ENCODE measurements around the gene IRF7. TPM values are rescaled to one million over a fixed set of nuclear protein-coding genes. Genes with fewer than 3 reads are reported as not detected.

The IRF7 gene
- total RNA-seq, 1 donor from 2014 or later: 6.7 TPM

DNA sequence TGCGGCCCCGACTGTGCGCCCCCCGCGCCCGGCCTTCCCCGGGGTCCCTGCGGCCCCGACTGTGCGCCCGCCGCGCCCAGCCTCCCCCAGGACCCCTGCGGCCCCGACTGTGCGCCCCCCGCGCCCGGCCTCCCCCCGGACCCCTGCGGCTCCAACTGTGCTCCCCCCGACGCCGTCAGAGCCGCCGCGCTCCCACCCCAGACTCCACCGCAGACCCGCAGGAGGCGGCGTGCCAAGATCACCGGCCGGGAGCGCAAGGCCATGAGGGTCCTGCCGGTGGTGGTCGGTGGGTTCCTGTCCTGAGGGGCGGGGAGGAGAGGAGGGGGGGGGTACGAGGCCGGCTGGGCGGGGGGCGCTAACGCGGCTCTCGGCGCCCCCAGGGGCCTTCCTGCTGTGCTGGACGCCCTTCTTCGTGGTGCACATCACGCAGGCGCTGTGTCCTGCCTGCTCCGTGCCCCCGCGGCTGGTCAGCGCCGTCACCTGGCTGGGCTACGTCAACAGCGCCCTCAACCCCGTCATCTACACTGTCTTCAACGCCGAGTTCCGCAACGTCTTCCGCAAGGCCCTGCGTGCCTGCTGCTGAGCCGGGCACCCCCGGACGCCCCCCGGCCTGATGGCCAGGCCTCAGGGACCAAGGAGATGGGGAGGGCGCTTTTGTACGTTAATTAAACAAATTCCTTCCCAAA is 24.4 kb upstream of the IRF7 start:
- DNase-seq (ENCODE audit: low read depth in 2 of 2): no peak

DNA sequence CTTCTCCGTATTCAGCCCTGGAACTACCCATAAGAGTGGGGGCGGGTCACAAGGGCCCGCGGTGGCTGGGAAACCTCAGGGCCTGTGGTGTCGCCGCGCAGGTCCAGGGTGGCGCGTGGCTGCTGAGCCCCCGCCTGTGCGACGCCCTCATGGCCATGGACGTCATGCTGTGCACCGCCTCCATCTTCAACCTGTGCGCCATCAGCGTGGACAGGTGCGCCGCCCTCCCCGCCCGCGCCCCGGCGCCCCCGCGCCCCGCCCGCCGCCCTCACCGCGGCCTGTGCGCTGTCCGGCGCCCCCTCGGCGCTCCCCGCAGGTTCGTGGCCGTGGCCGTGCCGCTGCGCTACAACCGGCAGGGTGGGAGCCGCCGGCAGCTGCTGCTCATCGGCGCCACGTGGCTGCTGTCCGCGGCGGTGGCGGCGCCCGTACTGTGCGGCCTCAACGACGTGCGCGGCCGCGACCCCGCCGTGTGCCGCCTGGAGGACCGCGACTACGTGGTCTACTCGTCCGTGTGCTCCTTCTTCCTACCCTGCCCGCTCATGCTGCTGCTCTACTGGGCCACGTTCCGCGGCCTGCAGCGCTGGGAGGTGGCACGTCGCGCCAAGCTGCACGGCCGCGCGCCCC is 23.7 kb upstream of the IRF7 start:
- no peak for DNase-seq (ENCODE audit: low read depth in 2 of 2)

DNA sequence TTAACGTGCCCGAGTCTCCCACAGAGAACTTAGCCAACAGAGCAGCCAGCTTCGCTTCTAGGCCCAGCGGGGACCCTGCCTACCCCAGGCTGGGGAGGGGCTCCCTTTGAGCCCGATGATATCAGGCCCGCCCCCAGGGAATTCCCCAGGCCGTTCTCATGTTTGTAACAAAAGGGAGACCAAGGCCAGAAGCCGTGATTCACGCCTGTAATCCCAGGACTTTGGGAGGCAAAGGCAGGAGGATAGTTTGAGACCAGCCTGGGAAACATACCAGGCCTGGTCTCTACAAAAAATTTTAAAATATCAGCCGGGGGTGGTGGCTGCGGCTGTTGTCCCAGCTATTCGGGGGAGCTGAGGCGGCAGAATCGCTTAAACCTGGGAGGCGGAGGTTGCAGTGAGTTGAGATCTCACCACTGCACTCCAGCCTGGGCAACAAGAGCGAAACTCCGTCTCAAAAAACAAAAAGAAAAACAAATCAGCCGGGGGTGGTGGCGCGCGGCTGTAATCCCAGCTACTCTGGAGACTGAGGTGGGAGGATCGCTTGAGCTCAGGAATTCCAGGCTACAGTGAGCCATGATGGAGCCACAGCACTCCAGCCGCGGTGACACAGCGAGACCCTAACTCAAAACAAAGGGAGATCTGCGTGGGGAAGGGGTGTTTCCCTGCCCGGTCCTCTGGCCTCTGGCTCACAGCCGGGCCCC is 23.0 kb upstream of the IRF7 start:
- DNase-seq (ENCODE audit: low read depth in 2 of 2): peak in 1 of 2 donors; percentile 40

DNA sequence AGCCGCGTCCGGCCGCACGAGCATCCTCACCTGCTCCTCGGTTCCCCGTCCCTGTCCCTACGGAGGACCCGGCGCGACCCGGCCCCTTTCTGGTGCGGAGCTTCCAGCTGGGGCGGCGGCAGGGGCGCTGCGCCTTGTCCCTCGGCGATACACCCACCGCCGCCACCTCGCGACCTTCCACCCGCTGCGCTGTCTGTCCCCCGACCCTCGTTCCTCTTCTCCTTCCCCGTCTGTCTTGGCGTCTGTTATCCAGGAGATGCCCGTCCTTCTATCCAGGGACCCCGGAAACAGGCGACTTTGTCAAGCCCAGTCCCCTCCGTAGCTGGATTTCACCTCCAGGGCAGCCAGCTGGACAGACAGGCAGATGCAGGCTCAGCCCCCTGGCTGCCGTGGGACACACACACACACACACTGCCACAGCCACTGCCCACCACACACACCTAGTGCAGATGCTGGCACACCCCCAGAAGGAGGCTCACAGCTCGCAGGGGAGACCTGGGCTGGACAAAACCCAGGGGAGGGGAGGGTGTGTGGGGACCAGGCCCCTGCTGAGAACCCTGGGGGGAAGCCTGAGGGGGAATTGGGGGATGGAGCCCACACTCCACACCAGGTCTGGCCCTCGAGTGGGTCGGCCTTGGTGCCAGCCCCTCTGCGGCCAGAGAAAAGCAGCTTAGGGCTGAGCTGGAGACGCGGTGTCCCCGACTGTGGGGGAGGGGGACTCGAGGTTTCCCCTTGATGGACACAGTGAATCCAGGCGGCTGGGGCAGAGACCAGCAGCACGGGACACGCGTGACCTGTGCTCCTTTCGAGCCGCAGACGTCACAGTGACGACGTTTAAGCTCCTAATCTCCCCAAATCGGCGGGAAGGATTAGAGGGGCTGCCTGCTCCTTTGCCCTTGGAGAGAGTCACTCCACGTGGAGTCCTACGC is 22.1 kb upstream of the IRF7 start:
- no peak for DNase-seq (ENCODE audit: low read depth in 2 of 2)

GRCh38 chr11:637333-637592 is 21.5 kb upstream of the IRF7 start:
- DNase-seq (ENCODE audit: low read depth in 2 of 2): no peak

GRCh38 chr11:636511-637332 is 21.0 kb upstream of the IRF7 start, which contains the start of gene DRD4:
Gene DRD4, plus strand, starts transcription at chr11:637269. Its CDS starts 36 bp downstream, at chr11:637305.
- DNase-seq (ENCODE audit: low read depth in 2 of 2): peak in 1 of 2 donors; percentile 21

DNA sequence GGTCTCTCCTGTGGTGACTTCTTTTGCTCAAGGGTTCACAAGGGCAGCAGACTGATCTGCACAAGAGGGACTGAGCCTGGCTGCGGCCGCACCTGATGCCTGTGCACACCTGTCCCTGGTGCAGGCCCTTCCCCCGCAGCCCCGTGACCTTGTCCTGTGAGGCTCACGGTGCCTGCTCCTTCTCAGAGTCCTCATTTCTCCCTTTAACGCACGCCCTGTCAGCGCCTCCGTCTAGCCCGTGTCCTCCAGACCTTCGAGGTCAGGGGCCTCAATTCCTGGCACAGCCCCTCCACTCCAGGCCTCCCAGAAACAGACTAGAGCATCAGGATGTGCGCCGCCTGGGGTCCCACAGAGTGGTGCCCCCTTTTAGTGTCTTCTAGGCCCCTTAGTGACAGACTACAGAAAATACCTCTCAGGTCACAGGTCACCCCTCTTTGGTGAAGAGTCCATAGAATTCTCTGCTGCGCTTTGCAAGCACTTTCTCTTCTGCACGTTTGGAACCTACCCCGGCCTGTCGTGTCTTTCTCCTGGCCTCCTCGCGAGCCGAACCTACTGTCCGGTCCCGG is 20.3 kb upstream of the IRF7 start:
- no peak for DNase-seq (ENCODE audit: low read depth in 2 of 2)

- DNase-seq (ENCODE audit: low read depth in 2 of 2): no peak
Observed at GRCh38 chr11:630871-631270, 15.1 kb upstream of the IRF7 start.

- no peak for DNase-seq (ENCODE audit: low read depth in 2 of 2)
Observed at GRCh38 chr11:629237-629583, 13.5 kb upstream of the IRF7 start.

DNA sequence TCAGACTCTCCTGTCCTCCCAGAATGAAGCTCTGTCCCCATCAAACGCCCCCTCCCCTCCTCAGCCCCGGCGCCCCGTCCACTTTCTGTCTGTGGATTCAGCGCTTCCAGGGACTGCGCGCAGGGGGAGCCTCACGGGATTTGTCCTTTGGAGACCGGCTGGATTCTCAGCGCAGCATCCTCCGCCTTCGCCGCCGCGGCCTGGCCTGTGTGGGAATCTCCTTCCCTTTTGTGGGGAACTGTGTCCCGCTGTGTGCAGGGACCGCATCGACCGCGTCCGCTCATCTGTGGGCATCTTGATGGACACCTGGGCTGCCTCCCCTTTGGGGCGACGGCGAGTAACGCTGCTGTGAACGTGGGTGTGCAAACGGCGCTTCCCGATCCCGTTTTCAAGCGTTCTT is 12.3 kb upstream of the IRF7 start:
- no peak for DNase-seq (ENCODE audit: low read depth in 2 of 2)

DNA sequence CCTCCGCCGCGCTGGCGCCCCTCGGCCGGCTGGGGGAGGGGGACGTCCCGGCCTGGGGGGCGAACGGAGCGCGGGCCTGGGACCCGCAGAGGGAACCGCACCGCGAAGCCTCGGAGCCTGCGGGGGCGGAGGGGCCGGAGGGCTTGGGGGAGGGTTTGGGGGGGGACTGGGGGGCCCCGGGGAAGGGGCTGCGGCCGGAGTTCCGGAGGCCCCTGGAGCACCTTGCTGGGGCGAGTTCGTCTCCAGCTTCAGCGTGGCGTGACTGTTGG is 11.5 kb upstream of the IRF7 start:
- DNase-seq (ENCODE audit: low read depth in 2 of 2): no peak

GRCh38 chr11:626475-627307 is 10.9 kb upstream of the IRF7 start, which contains the start of gene SCT:
Gene SCT, minus strand, starts transcription at chr11:627181. Its CDS starts 38 bp downstream, at chr11:627143.
- DNase-seq (ENCODE audit: low read depth in 2 of 2): no peak

- DNase-seq (ENCODE audit: low read depth in 2 of 2): no peak
Observed at GRCh38 chr11:625636-626268, 10.0 kb upstream of the IRF7 start.

DNA sequence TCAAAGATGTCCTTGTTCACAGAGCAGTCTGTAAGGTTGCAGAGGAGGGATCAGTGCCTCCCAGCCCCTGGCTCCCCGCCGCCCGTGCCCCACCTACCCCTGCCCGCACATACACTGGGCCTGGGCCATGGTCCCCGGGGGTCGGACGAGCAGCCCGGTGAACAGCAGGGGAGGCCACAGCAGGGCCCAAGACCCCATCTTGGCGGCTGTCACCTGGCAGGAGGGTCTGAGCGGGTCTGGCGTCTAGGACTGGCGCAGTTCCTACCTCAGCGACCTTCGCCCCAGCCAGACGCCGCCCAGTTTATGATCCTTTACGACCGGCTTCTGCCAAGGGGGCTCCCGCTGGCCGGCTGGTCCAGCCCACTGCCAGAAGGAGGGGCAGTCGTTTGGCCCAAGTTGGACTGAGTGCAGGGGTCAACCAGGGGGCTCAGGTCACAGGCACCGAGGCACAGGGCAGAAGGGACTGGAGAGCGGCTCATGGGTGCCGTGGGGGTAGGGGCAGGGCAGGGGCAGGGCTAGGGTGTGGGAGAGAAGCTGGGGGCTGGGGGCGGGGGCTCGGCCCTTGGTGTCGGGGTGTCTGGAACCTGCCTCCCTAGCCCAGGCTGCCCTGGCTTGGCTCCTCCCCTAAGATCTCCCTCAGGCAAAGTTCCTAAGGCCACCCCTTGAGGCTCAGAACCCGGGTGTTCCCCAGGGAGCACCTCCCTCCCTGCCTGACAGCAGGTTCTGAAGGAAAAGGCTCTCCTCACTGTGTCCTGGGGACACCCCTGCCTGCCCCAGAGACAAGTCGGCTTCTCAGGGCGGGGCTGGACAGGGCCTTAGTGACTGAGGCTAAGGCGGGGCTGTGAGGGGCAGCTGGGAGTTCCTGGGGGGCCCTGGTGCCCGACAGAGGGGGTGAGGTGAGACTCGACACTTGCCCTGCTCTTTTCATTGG is 9.2 kb upstream of the IRF7 start, which contains the start of gene CDHR5:
Gene CDHR5, minus strand, starts transcription at position 251 of the 931 bp plus-strand sequence. Its CDS starts 53 bp downstream, at position 198.
- DNase-seq (ENCODE audit: low read depth in 2 of 2): no peak

DNA sequence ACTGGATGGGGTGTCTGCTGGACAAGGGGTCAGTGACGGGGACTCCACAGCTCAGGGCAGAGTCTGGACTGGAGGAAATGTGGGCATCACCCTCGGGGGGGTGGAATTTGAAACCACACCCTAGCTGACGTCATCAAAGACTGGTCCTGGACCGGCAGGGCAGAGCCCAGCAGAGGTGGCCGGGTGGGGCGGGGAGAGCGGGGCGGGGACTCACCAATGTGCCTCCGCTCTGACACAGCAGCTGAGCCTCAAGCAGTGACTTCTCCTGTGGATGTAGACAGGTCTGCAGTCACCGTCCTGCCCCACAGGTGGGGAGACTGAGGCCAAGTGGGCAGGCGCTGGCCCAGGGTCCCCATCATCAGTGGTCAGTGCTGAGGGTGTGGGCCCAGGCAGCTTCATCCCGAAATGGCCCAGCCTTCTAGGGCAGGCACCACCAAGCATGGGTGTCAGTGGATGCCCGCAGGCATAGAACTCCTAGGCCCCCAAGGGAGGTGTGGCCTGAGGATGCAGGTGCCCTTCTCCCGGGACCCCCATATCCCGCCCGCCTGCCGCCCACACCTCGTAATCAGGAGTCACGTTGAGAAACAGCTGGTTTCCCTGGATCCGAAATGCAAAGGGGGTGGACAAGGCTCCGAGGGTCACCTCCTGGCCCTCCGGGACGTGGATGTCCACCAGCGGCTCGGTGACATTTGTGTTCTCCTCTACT is 8.4 kb upstream of the IRF7 start:
- DNase-seq (ENCODE audit: low read depth in 2 of 2): no peak

DNA sequence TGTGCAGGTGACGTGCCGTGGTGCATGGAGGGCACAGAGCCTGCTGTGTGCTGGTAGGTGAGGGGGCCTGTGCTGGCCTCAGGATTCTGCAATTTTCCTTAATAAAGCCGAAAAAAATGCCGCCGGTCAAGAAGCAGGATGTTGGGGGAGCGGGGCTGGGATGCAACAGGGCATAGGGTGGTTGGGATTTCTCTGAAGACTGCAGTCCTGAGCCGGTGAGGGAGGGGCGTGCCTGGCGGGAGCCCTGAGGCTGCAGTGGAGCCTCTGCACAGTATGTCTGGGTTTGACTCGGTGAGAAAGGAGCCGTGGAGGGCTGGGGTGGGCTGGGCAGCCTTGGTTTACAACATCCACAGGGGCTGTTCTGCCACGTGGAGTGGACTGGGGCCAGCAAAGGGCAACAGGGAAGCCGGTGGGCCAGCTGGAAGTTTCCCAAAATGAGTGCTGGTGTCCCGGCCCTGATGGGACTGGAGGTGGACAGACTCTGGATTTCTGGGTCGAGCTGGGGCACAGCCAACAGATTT is 7.7 kb upstream of the IRF7 start:
- no peak for DNase-seq (ENCODE audit: low read depth in 2 of 2)

GRCh38 chr11:621838-622237 is 6.1 kb upstream of the IRF7 start:
- no peak for DNase-seq (ENCODE audit: low read depth in 2 of 2)
